Heart right ventricle (tissue), 16 donors: ENCODE measurements around the gene AGPAT3. TPM values are rescaled to one million over a fixed set of nuclear protein-coding genes. Genes with fewer than 3 reads are reported as not detected.
A peak's percentile ranks its signal among the peaks of the same experiment; 100 is the strongest.

Source experiments
- ATAC-seq, 8 donors: fragments of 200-7000 bp; cut with Tn5 transposase; one replicate each; pipeline ENCODE4 v1.9.1; 2020; ENCODE audit warnings: mild to moderate bottlenecking in 8 of 8, moderate library complexity in 8 of 8, moderate number of reproducible peaks in 1 of 8
- DNase-seq, 2 donors: peaks; one replicate each; pipeline ENCODE4 v3.0.0-alpha.2; 2020
- H3K27ac ChIP-seq, 10 donors: fragments of 200-600 bp; sonication (generic) in 2 of 10; one replicate each; pipeline versions ENCODE4 v1.5.0 to v1.8.0; 2020 to 2022; ENCODE audit warnings: mild to moderate bottlenecking in 3 of 10
- H3K27me3 ChIP-seq, 7 donors: fragments of 200-600 bp; one replicate each; pipeline ENCODE4 v1.8.0; 2021 to 2022; ENCODE audit warnings: mild to moderate bottlenecking in 2 of 7
- H3K36me3 ChIP-seq, 9 donors: fragments of 200-600 bp; sonication (generic) in 1 of 9; one replicate each; pipeline versions ENCODE4 v1.5.0 to v1.8.0; 2020 to 2022; ENCODE audit warnings: mild to moderate bottlenecking in 2 of 9
- H3K4me1 ChIP-seq, 9 donors: fragments of 200-600 bp; sonication (generic) in 1 of 9; one replicate each; pipeline versions ENCODE4 v1.5.0 to v1.8.0; 2020 to 2022; ENCODE audit warnings: mild to moderate bottlenecking in 4 of 9
- H3K4me3 ChIP-seq, 10 donors: fragments of 200-600 bp; sonication (generic) in 2 of 10; one replicate each; pipeline versions ENCODE4 v1.5.0 to v1.8.0; 2020 to 2022; ENCODE audit warnings: mild to moderate bottlenecking in 7 of 10, moderate library complexity in 2 of 10
- H3K9me3 ChIP-seq, 11 donors: fragments of 200-600 bp in 10 of 11; sonication (generic) in 2 of 11; one replicate each; pipeline versions ENCODE4 v1.5.0 to v1.8.0; 2013 to 2022; ENCODE audit warnings: mild to moderate bottlenecking in 2 of 11, control low read depth in 1 of 11, moderate library complexity in 1 of 11
- CTCF ChIP-seq, 9 donors: fragments of 200-600 bp; sonication (generic) in 2 of 9; IDR thresholded peaks; one replicate each; pipeline versions ENCODE4 v1.5.0 to v1.8.0; 2021 to 2022; ENCODE audit warnings: antibody characterized with exemption in 9 of 9, mild to moderate bottlenecking in 5 of 9, moderate library complexity in 1 of 9
- WGBS, 2 donors: extraction: QIAGEN DNeasy Blood & Tissue Kit; methylation state at CpG; one replicate each; pipeline ENCODE4 v1.1.7; 2013; ENCODE audit warnings: inconsistent platforms in 1 of 2; 5-methylcytosine and 5-hydroxymethylcytosine counted together
- intact Hi-C, 10 donors: fragments of 100-400 bp; cut with DNase I; formaldehyde crosslinking; loops; one replicate each; pipeline versions ENCODE4 v1.11.1 to v1.14.2; 2022
- polyA plus RNA-seq, 2 donors: library from polyadenylated mRNA; stranded (reverse); fragments of 200-250 nt; gene quantifications; one replicate each; pipeline ENCODE4 v1.2.3, GENCODE V29; 2013
- total RNA-seq, 10 donors: library from RNA; stranded (reverse); fragmentation: NEBNext Ultra II Directional in 3 of 10; extraction: Animal tissue kit (Norgen Biotek cat#: 25700) in 3 of 10; gene quantifications; one replicate each; pipeline versions ENCODE4 v1.2.1 to v1.2.4, GENCODE V29; 2021 to 2023
- donor health status: Arrhythmogenic right ventricular cardiomyopathy.
- donor health status: ischemic (EF 13 %, LVEDD 7.1; RV severe dilation, severe dysfunction).
- donor health status: healthy with polysubstance abuse.
- donor health status: DM: no; HTN: yes; CAD: no.
- donor health status: DM: no; HTN: no; CAD: no.
- donor health status: ischemic (EF 25% LVEDD 6.9; RV normal size, moderate dysfunction).
- donor health status: ischemic (EF 25% LVEDD 5.7; RV mildly dilated, moderate dysfunction).
- donor health status: healthy.
- donor health status: DM: yes; HTN: yes; CAD: no.
- donor health status: Ischemic cardiomyopathy.
- donor health status: ischemic (EF 35%, LVEDD 5.7; RV mildly dilated, moderate dysfunction).
- donor health status: nonischemic (EF 11% LVEDD 7.7; RV severe dilation, severe dysfunction).
- donor health status: DM: yes; HTN: yes; CAD: no.
- donor health status: PGD.
- donor health status: ischemic (EF 29% LVEDD 5.4; RV normal size, mild dysfunction).
- donor health status: nonischemic (EF 23%, LVEDD 6.1; RV moderate dilation, normal function).

The AGPAT3 gene
- total and polyA plus RNA-seq, 12 donors: 19.7 to 110 (median 65.6) TPM

DNA sequence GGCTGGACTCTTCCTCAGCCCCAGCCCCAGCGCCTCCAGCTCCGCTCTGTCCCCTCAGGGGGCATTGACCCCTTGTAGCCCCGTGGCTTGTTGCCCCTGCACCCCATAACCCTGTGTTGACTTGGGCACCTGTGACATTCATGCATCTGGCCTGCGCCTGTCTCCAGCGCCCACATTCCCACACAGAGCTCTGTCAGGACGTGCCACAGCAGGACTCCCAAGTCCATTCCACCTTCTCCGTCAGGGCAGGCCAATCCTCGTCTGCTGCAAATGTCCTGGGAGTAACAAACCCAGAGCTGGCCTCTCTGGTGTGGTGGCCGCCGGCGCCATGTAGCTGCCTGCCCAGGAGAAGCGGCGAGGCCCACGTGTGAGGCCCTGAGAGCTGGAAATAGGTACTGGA, 60.6 kb downstream of the AGPAT3 start:
- DNase-seq (no peak), ATAC-seq (no peak)
- Histone ChIP-seq H3K4me1 (peaks cover 36 to 90% (median 71%) of the 10 kb centered on the region in 9 donors), H3K27me3 (no peaks in the 10 kb centered on the region), H3K27ac (peak overlapping the region in 9 of 10 donors; percentile 53 to 76 (median 62)), H3K4me3 (no peak overlapping the region), H3K9me3 (no peaks in the 10 kb centered on the region), H3K36me3 (peaks cover 0 to 20% (median 0%) of the 10 kb centered on the region in 9 donors)
- intact Hi-C loops: loop anchor here in 3 of 10 donors (2.0 to 10.0 kb wide), 3 partner anchors 19 to 58 kb away; partner anchors contain the start of gene AGPAT3 (in 1 of the 3)
- WGBS, 2 donors: 84 to 88% methylated on average over 14 of the region's 14 CpGs
- no peak for TF ChIP-seq CTCF (IDR thresholded peaks at IDR 0.05)

- no peak for TF ChIP-seq CTCF (IDR thresholded peaks at IDR 0.05)
- ATAC-seq (no peak), DNase-seq (no peak)
- WGBS, 2 donors: 89 to 93% methylated on average over 20 of the region's 20 CpGs
- Histone ChIP-seq H3K36me3 (peaks cover 0 to 20% (median 0%) of the 10 kb centered on the region in 9 donors), H3K4me3 (no peak overlapping the region), H3K27me3 (no peaks in the 10 kb centered on the region), H3K27ac (peak overlapping the region in 6 of 10 donors; percentile 59 to 76 (median 68)), H3K9me3 (no peaks in the 10 kb centered on the region), H3K4me1 (peaks cover 36 to 91% (median 70%) of the 10 kb centered on the region in 9 donors)
- intact Hi-C loops: loop anchor here in 3 of 10 donors (2.0 to 10.0 kb wide), 3 partner anchors 19 to 59 kb away; partner anchors contain the start of gene AGPAT3 (in 1 of the 3)
Observed at GRCh38 chr21:43926196-43926595, 61.2 kb downstream of the AGPAT3 start.

- Histone ChIP-seq H3K4me1 (peaks cover 22 to 78% (median 55%) of the 10 kb centered on the region in 9 donors), H3K9me3 (no peaks in the 10 kb centered on the region), H3K4me3 (no peak overlapping the region), H3K36me3 (peaks cover 0 to 20% (median 0%) of the 10 kb centered on the region in 9 donors), H3K27me3 (no peaks in the 10 kb centered on the region), H3K27ac (peak overlapping the region in 9 of 10 donors; percentile 74 to 91 (median 88))
- ATAC-seq (no peak), DNase-seq (no peak)
- TF ChIP-seq CTCF (IDR thresholded peaks at IDR 0.05): no peak
- WGBS, 2 donors: 82 to 89% methylated on average over 17 of the region's 17 CpGs
- intact Hi-C loops: loop anchor here in 3 of 10 donors (2.0 to 10.0 kb wide), 3 partner anchors 21 to 60 kb away; partner anchors contain the start of gene AGPAT3 (in 1 of the 3)
Observed at GRCh38 chr21:43927591-43928221, 62.7 kb downstream of the AGPAT3 start.

GRCh38 chr21:43928222-43929125, 63.5 kb downstream of the AGPAT3 start:
- 60 to 63% methylated on average over 31 of the region's 31 CpGs for WGBS, 2 donors
- H3K27me3 ChIP-seq: no peaks in the 10 kb centered on the region
- TF ChIP-seq CTCF (IDR thresholded peaks at IDR 0.05): no peak
- peaks cover 16 to 71% (median 48%) of the 10 kb centered on the region in 9 donors for H3K4me1 ChIP-seq
- H3K27ac ChIP-seq: peak overlapping the region; percentile 31 to 91 (median 86)
- no peaks in the 10 kb centered on the region for H3K9me3 ChIP-seq
- peaks cover 0 to 20% (median 0%) of the 10 kb centered on the region in 9 donors for H3K36me3 ChIP-seq
- DNase-seq (no peak), ATAC-seq (peak in 6 of 8 donors; percentile 4 to 31 (median 27))
- no peak overlapping the region for H3K4me3 ChIP-seq
- intact Hi-C loops: loop anchor here in 2 of 10 donors (5.0 to 10.0 kb wide), 2 partner anchors 54 to 61 kb away; partner anchors contain the start of gene AGPAT3 (in 1 of the 2)
